Caki2 (cell line): Measurements from ENCODE around the gene ACVRL1. TPM values are rescaled to one million over a fixed set of nuclear protein-coding genes. Genes with fewer than 3 reads are reported as not detected.

Experiments
- DNase-seq: peaks from one replicate; pipeline ENCODE4 v3.0.0-alpha.2; 2015; ENCODE audit warnings: low read depth
- in situ Hi-C: cut with HindIII; loops from 2 replicates; pipeline ENCODE4 v1.10.0; 2016; ENCODE audit warnings: low sequenced_read_pairs, low pct_unique_long_range_greater_than_20kb, mixed read lengths
- total RNA-seq: library from RNA; depleted of rRNA; stranded (reverse); fragments of >200 nt; shearing (Covaris generic); gene quantifications from 2 replicates; pipeline ENCODE4 v1.2.3, GENCODE V29; 2014; ENCODE audit warnings: low replicate concordance; rRNA removed

Gene ACVRL1
- total RNA-seq, 1 experiment from 2014 or later: 4.4 TPM

DNA sequence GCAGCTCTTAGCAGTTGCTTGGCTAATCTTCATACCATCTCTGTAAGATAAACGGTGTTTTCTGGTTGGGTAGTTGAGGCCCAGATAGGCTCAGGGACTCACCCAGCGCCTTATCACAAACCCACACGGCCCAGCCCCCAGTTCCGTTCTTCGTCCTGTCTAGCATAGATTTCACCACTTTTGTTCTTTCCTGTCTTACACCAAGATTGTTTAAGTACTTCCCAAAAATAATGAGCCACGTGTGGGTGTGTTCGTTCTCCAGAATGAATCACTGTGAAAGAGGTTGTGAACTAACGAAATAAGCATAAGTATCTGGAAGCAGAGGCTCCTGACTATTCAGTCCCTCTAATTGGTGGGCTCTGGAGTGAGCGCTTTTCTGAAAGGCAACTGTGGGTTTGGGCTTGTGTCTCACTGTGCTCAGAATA lies 65.6 kb downstream of the ACVRL1 start:
- peak; percentile 40 for DNase-seq
- in situ Hi-C loops: no loop called here

Other genes with a start within 250 kb of the ACVRL1 start
- gene FIGNL2, start 58.8 kb upstream of the ACVRL1 start, total RNA-seq: 0.84 and 1.7 TPM in 2 replicates
- gene ANKRD33, start 19.4 kb upstream of the ACVRL1 start, total RNA-seq: not detected in 2 replicates
- 10.5 and 14.2 TPM in 2 replicates for gene ACVR1B, start 44.2 kb downstream of the ACVRL1 start, total RNA-seq
- gene TAMALIN, start 99.4 kb downstream of the ACVRL1 start, total RNA-seq: not detected in 2 replicates
- 0.07 TPM in 1 of 2 replicates, not detected in the other for gene NR4A1, start 143.9 kb downstream of the ACVRL1 start, total RNA-seq
- gene ATG101, start 162.5 kb downstream of the ACVRL1 start, total RNA-seq: 126 and 183 TPM in 2 replicates
- gene SMIM41, start 172.2 kb downstream of the ACVRL1 start, total RNA-seq: not detected in 2 replicates